Activated CD8-positive, alpha-beta memory T cell treated with anti-CD3 and anti-CD28 coated beads for 24 hours (primary cell): ENCODE results near the gene RASAL3.
"Not testable (repeated sequence)": the region's sequence is repeated elsewhere in the genome, so short reads cannot be mapped to it uniquely, and the experiment has no call there.

Source experiments
- DNase-seq: peaks from one replicate; pipeline ENCODE4 v3.0.0-alpha.2; 2020

Gene RASAL3

DNA sequence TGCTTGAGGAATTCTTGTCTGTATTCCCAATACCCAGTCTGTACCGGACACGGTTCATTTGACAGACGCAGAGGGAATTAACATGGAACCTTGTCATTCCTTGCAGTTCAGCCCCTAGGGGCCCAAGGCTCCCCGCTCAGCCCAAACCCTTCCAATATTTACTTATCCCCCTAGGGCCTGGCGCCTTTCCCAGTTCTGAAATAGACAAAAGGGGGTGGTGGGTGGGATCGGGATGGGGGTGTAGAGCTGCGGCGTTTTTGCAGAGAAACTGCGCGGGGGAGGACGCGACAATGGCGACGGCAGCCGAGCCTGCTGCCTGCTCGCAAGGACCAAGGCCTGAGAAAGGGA, 46.1 kb downstream of the RASAL3 start:
- no peak for DNase-seq

- DNase-seq, result no peak
Observed at GRCh38 chr19:15417699-15418098, 46.6 kb downstream of the RASAL3 start.

DNA sequence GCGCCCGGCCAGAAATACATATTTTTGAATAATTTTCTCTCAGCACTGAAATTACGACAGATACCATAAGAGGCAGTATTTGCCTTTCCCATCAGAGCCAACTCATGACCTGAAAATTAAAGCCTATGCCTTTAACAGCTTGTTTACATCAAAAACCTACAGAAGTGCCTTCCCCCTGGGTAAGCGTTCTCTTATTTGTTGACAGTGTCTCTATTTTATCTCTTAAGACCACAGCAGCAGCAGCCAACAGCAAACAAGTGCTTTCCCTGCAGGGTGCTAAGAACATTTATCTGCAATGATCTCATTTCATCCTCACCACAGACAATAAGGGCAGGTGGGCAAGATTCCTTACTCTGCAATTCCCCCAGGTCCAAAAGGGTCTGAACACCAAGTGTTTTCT, 51.5 kb downstream of the RASAL3 start:
- DNase-seq, result no peak

- not testable (repeated sequence) for DNase-seq
Observed at GRCh38 chr19:15411351-15411750, 53.0 kb downstream of the RASAL3 start.

DNA sequence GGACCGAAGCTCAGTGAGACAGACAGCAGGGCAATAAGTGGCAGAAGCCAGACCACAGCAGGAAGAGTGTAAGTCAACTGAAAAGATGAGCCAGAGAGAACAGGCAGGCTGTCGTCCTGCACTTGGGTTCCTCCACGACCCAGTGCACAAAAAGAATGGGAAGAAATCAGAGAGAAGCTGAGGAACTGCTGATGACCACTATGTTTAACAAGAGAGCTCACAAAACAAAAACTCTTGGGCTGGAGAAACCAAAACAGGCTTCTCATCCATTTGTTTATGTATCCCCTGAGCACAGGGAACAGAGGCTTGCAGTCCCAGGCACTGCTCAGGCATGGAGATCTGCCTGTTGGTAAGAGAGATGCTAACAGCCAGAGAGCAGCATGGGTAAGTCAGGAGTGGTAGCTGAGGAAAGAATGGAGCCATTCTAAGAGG, 59.5 kb downstream of the RASAL3 start:
- DNase-seq, result no peak

- no peak for DNase-seq
Observed at GRCh38 chr19:15404097-15404779, 60.1 kb downstream of the RASAL3 start.

- DNase-seq, result no peak
Observed at GRCh38 chr19:15403151-15403531, 61.2 kb downstream of the RASAL3 start.

GRCh38 chr19:15402411-15403150, 61.8 kb downstream of the RASAL3 start:
- DNase-seq, result no peak
